ENCODE results near the gene TMEM205. TPM values are rescaled to one million over a fixed set of nuclear protein-coding genes. Genes with fewer than 3 reads are reported as not detected.

TMEM205 gene
- total RNA-seq, 3 donors from 2014 or later (not counting 1 experiment from before 2014, with no cell fraction given): 25.0 to 29.9 (median 29.5) TPM

DNA sequence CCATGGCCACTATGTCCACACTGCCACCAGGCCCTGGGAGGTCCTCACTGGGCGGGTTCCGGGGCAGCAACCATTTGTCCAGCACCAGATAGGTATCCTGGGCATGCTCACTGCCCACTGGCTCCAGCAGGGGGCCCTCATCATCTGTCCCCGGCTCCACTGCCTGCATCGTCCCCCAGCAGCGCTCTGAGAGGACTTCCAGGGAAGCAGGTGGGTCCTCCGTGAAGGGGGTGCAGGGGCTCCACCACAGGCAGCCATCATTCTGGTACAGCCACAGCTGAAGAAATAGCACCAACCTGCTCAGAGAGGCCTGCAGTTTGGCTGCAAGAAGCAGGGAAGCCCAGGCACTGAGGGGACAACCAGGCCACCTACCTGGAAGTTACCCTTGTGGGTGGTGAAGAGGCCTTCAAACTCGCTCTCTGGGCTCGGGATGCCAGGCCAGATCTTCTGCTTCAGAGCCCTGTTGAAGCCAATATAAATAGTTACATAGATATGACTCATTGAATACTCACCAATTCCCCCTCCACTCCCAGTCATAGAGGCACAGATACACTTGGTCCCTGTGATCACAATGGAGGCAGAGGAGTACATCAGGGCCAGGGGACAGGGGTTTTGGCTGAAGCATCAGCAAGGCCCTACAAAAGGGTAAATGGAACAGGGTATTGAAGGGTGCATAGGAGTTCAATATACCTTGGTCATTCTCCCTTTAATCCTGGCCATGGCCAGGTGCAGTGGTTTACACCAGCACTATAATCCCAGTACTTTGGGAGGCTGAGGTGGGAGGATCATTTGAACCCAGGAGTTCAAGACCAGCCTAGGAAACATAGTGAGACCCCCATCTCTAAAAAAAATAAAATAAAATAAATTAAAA is 32.5 kb upstream of the TMEM205 start:
- peak; percentile 30 to 37 for DNase-seq

GRCh38 chr19:11377756-11378155 is 31.7 kb upstream of the TMEM205 start:
- Mint-ChIP-seq H3K27ac (no peak overlapping the region), H3K27me3 (ENCODE audit: low read depth in 2 of 2) (peaks cover 0 to 11% of the 10 kb centered on the region in 2 donors), H3K4me1 (peaks cover 26 to 30% of the 10 kb centered on the region in 2 donors), H3K9me3 (no peaks in the 10 kb centered on the region), H3K4me3 (no peak overlapping the region), H3K36me3 (no peaks in the 10 kb centered on the region)
- no peak for ATAC-seq
- no peak overlapping the region for H3K27ac ChIP-seq (ENCODE audit: low read length)
- TF ChIP-seq CTCF (IDR thresholded peaks at IDR 0.05): no peak
- peaks cover 6% of the 10 kb centered on the region for H3K27me3 ChIP-seq (ENCODE audit: control insufficient read depth, insufficient read depth, low read length)
- no peaks in the 10 kb centered on the region for H3K9me3 ChIP-seq (ENCODE audit: control insufficient read depth, insufficient read depth, low read length)
- 100% methylated on average over 3 of the region's 3 CpGs for WGBS (ENCODE audit: insufficient coverage)
- no peaks in the 10 kb centered on the region for H3K36me3 ChIP-seq (ENCODE audit: control insufficient read depth, insufficient read depth, low read length)
- no peak for DNase-seq
- H3K4me1 ChIP-seq (ENCODE audit: control insufficient read depth, insufficient read depth, low read length): peaks cover 59% of the 10 kb centered on the region
- intact Hi-C loops (cut with micrococcal nuclease): loop anchor here (10.0 kb wide), 1 partner anchor 127 kb away; the partner anchor contains the start of gene ZNF653
- no peak overlapping the region for H3K4me3 ChIP-seq (ENCODE audit: low read length)

More for the DNA sequence above, 32.5 kb upstream of the TMEM205 start:
- H3K9me3 Mint-ChIP-seq: no peaks in the 10 kb centered on the region
- H3K4me3 Mint-ChIP-seq: no peak overlapping the region
- Histone ChIP-seq H3K4me3 (ENCODE audit: low read length) (no peak overlapping the region), H3K27me3 (ENCODE audit: control insufficient read depth, insufficient read depth, low read length) (peaks cover 13% of the 10 kb centered on the region), H3K27ac (ENCODE audit: low read length) (no peak overlapping the region), H3K9me3 (ENCODE audit: control insufficient read depth, insufficient read depth, low read length) (no peaks in the 10 kb centered on the region), H3K4me1 (ENCODE audit: control insufficient read depth, insufficient read depth, low read length) (peaks cover 66% of the 10 kb centered on the region), H3K36me3 (ENCODE audit: control insufficient read depth, insufficient read depth, low read length) (no peaks in the 10 kb centered on the region)
- WGBS (ENCODE audit: insufficient coverage): 71% methylated on average over 7 of the region's 8 CpGs
- H3K4me1 Mint-ChIP-seq: peaks cover 29 to 37% of the 10 kb centered on the region in 2 donors
- no peak overlapping the region for H3K27ac Mint-ChIP-seq
- H3K27me3 Mint-ChIP-seq (ENCODE audit: low read depth in 2 of 2): peaks cover 0 to 17% of the 10 kb centered on the region in 2 donors
- TF ChIP-seq CTCF (IDR thresholded peaks at IDR 0.05): peak; percentile 30
- H3K36me3 Mint-ChIP-seq: no peaks in the 10 kb centered on the region
- ATAC-seq: no peak
- intact Hi-C loops (cut with micrococcal nuclease): loop anchor here (10.0 kb wide), 1 partner anchor 126 kb away; the partner anchor contains the start of gene ZNF653

- no peaks in the 10 kb centered on the region for H3K36me3 Mint-ChIP-seq
- intact Hi-C loops (cut with micrococcal nuclease): loop anchor here (10.0 kb wide), 1 partner anchor 128 kb away; the partner anchor contains the start of gene ZNF653
These were observed 31.2 kb upstream of the TMEM205 start for GRCh38 chr19:11377237-11377636.

More at GRCh38 chr19:11377237-11377636, 31.2 kb upstream of the TMEM205 start:
- H3K4me1 Mint-ChIP-seq: peaks cover 24 to 28% of the 10 kb centered on the region in 2 donors
- DNase-seq (peak in 1 of 2 donors; percentile 28), ATAC-seq (no peak)
- Histone ChIP-seq H3K36me3 (ENCODE audit: control insufficient read depth, insufficient read depth, low read length) (no peaks in the 10 kb centered on the region), H3K4me1 (ENCODE audit: control insufficient read depth, insufficient read depth, low read length) (peaks cover 55% of the 10 kb centered on the region), H3K27me3 (ENCODE audit: control insufficient read depth, insufficient read depth, low read length) (peaks cover 4% of the 10 kb centered on the region), H3K9me3 (ENCODE audit: control insufficient read depth, insufficient read depth, low read length) (no peaks in the 10 kb centered on the region), H3K27ac (ENCODE audit: low read length) (no peak overlapping the region), H3K4me3 (ENCODE audit: low read length) (no peak overlapping the region)
- H3K27me3 Mint-ChIP-seq (ENCODE audit: low read depth in 2 of 2): peaks cover 0 to 8% of the 10 kb centered on the region in 2 donors
- H3K27ac Mint-ChIP-seq: peak overlapping the region; percentile 47 to 64
- TF ChIP-seq CTCF (IDR thresholded peaks at IDR 0.05): no peak
- no peaks in the 10 kb centered on the region for H3K9me3 Mint-ChIP-seq
- no peak overlapping the region for H3K4me3 Mint-ChIP-seq

All from natural killer cell (primary cell).